Breast epithelium (tissue), 4 donors: ENCODE measurements around the gene EEF1G. TPM values are rescaled to one million over a fixed set of nuclear protein-coding genes. Genes with fewer than 3 reads are reported as not detected.

Experiments used
- DNase-seq, 2 donors: peaks; one replicate each; pipeline ENCODE4 v3.0.0-alpha.2; 2019; ENCODE audit warnings: low spot score in 2 of 2
- H3K27ac ChIP-seq, 2 donors: fragments of 200-600 bp; sonication (generic) in 1 of 2; one replicate each; pipeline ENCODE4 v1.5.1; 2016 to 2019; ENCODE audit warnings: mild to moderate bottlenecking in 1 of 2
- H3K27me3 ChIP-seq, 2 donors: fragments of 200-600 bp; sonication (generic) in 1 of 2; one replicate each; pipeline versions ENCODE4 v1.5.1 to v1.6.0; 2017 to 2019; ENCODE audit warnings: control low read depth in 1 of 2, mild to moderate bottlenecking in 1 of 2
- H3K36me3 ChIP-seq: fragments of 200-600 bp; one replicate; pipeline ENCODE4 v1.5.1; 2019
- H3K4me1 ChIP-seq, 2 donors: fragments of 200-600 bp; sonication (generic); one replicate each; pipeline ENCODE4 v1.5.1; 2016 to 2019; ENCODE audit warnings: control low read depth in 1 of 2
- H3K4me3 ChIP-seq, 3 donors: fragments of 200-600 bp; sonication (generic); 1 replicate in 2 of 3; 2 replicates in 1 of 3; pipeline ENCODE4 v1.5.1; 2016 to 2019; ENCODE audit warnings: mild to moderate bottlenecking in 3 of 3, moderate library complexity in 2 of 3
- H3K9me3 ChIP-seq, 2 donors: fragments of 200-600 bp; sonication (generic) in 1 of 2; one replicate each; pipeline ENCODE4 v1.5.1; 2016 to 2019; ENCODE audit warnings: control low read depth in 1 of 2
- CTCF ChIP-seq, 3 donors: fragments of 450-650 bp; IDR thresholded peaks; one replicate each; pipeline ENCODE4 v1.5.1; 2016 to 2017; ENCODE audit warnings: antibody characterized with exemption in 3 of 3, mild to moderate bottlenecking in 3 of 3, moderate library complexity in 3 of 3
- POLR2A ChIP-seq: fragments of 450-650 bp; IDR thresholded peaks from one replicate; pipeline ENCODE4 v1.6.1; 2016; ENCODE audit warnings: antibody characterized with exemption, mild to moderate bottlenecking, moderate library complexity
- POLR2AphosphoS5 ChIP-seq, 3 donors: sonication (generic); formaldehyde crosslinking; IDR thresholded peaks; one replicate each; pipeline ENCODE4 v1.6.1; 2017; ENCODE audit warnings: antibody characterized with exemption in 3 of 3
- intact Hi-C: fragments of 100-400 bp; cut with DNase I; formaldehyde crosslinking; loops from one replicate; pipeline ENCODE4 v1.15.1; 2023; ENCODE audit warnings: low total_unique reads
- total RNA-seq, 3 donors: library from RNA; depleted of rRNA; stranded (reverse); fragments of >200 nt; gene quantifications; one replicate each; pipeline ENCODE4 v1.1.0, GENCODE V29; 2016

The EEF1G gene
- total RNA-seq, 3 donors from 2014 or later = 1,312 to 1,961 (median 1,794) TPM

DNA sequence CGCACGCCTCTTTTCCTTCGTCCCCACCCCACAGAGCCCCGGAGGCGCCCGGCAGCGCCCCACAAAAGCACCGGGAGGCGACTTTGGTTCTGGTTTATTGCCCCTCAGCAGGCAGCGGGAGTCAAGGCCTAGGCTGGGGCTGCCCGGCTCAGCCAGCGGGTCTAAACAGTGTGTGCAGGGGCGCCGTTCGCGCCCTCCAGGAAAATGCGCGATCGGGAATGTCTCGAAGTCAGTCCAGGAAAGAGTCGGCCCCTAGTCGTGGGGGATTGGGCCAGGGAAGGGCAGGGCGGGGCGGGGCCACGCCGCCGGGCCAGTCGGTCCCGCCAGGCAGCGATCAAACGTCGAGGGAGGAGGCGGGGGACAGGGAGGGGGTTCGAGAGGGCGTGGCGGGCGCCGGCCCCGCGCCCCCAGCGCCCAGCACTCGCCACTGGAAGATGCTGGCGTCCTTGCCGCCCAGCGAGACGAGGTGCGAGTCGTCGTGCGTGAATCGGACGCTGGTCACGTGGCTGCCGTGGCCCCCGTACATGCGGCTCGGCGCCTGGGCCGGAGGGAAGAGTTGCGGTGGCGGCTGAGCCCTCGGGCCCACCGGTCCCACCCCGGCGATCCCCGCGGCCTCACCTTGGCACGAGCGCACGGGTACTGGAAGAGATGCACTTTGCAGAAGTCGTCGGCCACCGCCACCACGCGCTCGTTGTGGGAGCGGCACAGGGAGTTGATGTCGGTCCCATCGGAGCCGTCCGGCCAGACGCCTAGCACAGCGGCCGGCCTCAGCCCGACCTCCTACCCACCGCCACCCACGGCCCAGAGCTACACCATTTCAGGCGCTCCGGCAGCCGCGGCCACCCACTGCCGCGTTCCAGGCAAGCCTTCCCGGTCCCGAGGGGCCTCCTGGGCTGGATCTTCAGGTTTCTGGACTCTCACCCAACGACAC lies 28.7 kb upstream of the EEF1G start:
- Histone ChIP-seq H3K4me3 (peak overlapping the region; percentile 63 to 96 (median 91)), H3K27me3 (no peaks in the 10 kb centered on the region), H3K27ac (peak overlapping the region; percentile 95 to 96), H3K36me3 (peaks cover 4% of the 10 kb centered on the region), H3K4me1 (peaks cover 3 to 22% of the 10 kb centered on the region in 2 donors), H3K9me3 (no peaks in the 10 kb centered on the region)
- intact Hi-C loops = no loop called here
- TF ChIP-seq POLR2A (no peak), POLR2AphosphoS5 (IDR thresholded peaks at IDR 0.05) (peak in 2 of 3 donors; percentile 59 to 62)
- DNase-seq = peak; percentile 72

DNA sequence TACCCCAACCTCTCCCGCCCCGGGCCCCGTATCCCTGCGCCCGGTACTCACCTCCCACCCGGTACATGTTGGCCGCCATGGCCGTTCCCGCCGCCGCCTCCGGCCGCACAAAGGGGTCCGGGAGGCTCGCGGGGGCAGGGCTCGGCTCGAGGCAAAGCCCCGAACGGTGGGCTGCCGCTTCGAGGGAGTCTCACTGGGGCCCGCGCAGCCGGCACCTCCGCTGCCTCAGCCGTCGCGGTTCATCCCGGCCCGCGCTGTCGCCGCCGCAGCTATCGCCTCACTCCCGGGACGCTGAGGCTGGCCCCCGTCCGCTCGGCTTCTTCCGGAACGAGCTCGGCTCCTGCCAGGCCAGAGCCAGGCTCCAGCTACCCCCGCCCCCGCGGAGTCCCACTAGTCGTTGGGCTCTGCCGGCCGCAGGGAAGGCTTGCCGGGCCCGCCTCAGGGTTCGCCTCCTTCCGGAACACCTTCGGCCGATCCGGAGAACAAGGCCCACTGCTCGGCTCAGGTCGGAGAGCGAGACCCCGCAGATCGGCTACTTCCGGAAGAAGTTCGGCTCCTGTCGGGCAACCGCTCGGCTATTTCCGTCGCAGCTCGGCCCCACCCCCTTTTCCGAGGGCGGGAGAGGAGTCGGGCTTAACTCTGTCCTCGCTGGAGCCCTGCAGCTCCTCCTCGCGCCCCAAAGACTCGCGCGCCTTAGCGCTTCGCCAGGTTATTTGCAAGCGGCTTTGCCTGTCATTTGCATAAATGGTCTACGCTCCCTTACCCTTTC lies 27.9 kb upstream of the EEF1G start, which contains the start of gene MTA2:
Gene MTA2, minus strand, starts transcription at position 494 of the 769 bp plus-strand sequence. Its CDS starts 415 bp downstream, at position 79.
- Histone ChIP-seq H3K36me3 (peaks cover 5% of the 10 kb centered on the region), H3K4me1 (peaks cover 3 to 22% of the 10 kb centered on the region in 2 donors), H3K4me3 (peak within 1 kb of the TSS; percentile 63 to 96 (median 91)), H3K27me3 (no peaks in the 10 kb centered on the region), H3K9me3 (no peaks in the 10 kb centered on the region), H3K27ac (peak within 1 kb of the TSS; percentile 95 to 96)
- peak; percentile 97 to 99 for DNase-seq
- intact Hi-C loops = no loop called here
- TF ChIP-seq POLR2AphosphoS5 (IDR thresholded peaks at IDR 0.05) = peak; percentile 48 to 68 (median 57)
- peak in 1 of 3 donors; percentile 5 for TF ChIP-seq CTCF (IDR thresholded peaks at IDR 0.05)
- peak; percentile 36 for TF ChIP-seq POLR2A

DNA sequence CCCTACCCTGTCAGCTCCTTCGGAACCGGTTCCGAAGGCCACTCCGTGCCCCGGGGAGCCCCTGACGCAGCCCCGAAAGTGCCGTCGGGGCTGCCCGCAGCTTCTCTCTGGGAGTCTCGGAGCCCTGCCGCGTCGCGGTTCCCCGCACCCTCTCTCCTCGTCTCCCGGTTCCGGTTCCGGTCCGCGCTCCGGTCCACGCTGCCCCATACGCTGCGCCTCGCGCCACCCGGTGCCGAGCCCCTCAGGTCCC lies 27.4 kb upstream of the EEF1G start:
- Histone ChIP-seq H3K4me3 (peak overlapping the region; percentile 63 to 96 (median 91)), H3K36me3 (peaks cover 10% of the 10 kb centered on the region), H3K27ac (peak overlapping the region; percentile 95 to 96), H3K27me3 (no peaks in the 10 kb centered on the region), H3K4me1 (peaks cover 3 to 22% of the 10 kb centered on the region in 2 donors), H3K9me3 (no peaks in the 10 kb centered on the region)
- DNase-seq = no peak
- intact Hi-C loops = no loop called here
- TF ChIP-seq POLR2AphosphoS5 (IDR thresholded peaks at IDR 0.05) (no peak), CTCF (IDR thresholded peaks at IDR 0.05) (no peak), POLR2A (no peak)

- Histone ChIP-seq H3K9me3 (no peaks in the 10 kb centered on the region), H3K4me1 (peaks cover 3 to 22% of the 10 kb centered on the region in 2 donors), H3K36me3 (peaks cover 10% of the 10 kb centered on the region), H3K27ac (peak overlapping the region; percentile 95 to 96), H3K4me3 (peak overlapping the region; percentile 63 to 96 (median 91)), H3K27me3 (no peaks in the 10 kb centered on the region)
- intact Hi-C loops = no loop called here
- DNase-seq = no peak
- TF ChIP-seq CTCF (IDR thresholded peaks at IDR 0.05) (no peak), POLR2AphosphoS5 (IDR thresholded peaks at IDR 0.05) (no peak)
Measured at GRCh38 chr11:62600367-62601121, 26.9 kb upstream of the EEF1G start.

GRCh38 chr11:62599901-62600300 lies 26.2 kb upstream of the EEF1G start:
- intact Hi-C loops = no loop called here
- DNase-seq = no peak
- no peaks in the 10 kb centered on the region for H3K9me3 ChIP-seq
- H3K27me3 ChIP-seq = no peaks in the 10 kb centered on the region
- TF ChIP-seq CTCF (IDR thresholded peaks at IDR 0.05) (no peak), POLR2AphosphoS5 (IDR thresholded peaks at IDR 0.05) (no peak), POLR2A (no peak)
- H3K27ac ChIP-seq = peak overlapping the region; percentile 95 to 96
- peaks cover 3 to 22% of the 10 kb centered on the region in 2 donors for H3K4me1 ChIP-seq
- H3K36me3 ChIP-seq = peaks cover 10% of the 10 kb centered on the region
- peak overlapping the region; percentile 63 to 96 (median 91) for H3K4me3 ChIP-seq
